MCF 10A (cell line): ENCODE data around the gene HSPA1L. TPM values are rescaled to one million over a fixed set of nuclear protein-coding genes. Genes with fewer than 3 reads are reported as not detected.
A peak's percentile ranks its signal among the peaks of the same experiment; 100 is the strongest.

Experiments
- BruUV-seq: library from RNA; stranded (reverse); fragments of 400-500 nt; replicated peaks from 2 replicates; lab custom pipeline; 2021; lab: Mats Ljungman, UMichigan
- CTCF ChIA-PET: fragments of 300-600 bp; sonication (Branson Sonifier 250); formaldehyde crosslinking; extraction: SDS; loops from one replicate; lab custom pipeline; 2021; ENCODE audit warnings: antibody characterized with exemption, inconsistent platforms; lab: Yijun Ruan, JAX
- POLR2A ChIA-PET: fragments of 300-600, 350-650 bp; sonication (Branson Sonifier 250); formaldehyde crosslinking; extraction: SDS; loops from one replicate; lab custom pipeline; 2020; ENCODE audit warnings: antibody characterized with exemption, inconsistent platforms; lab: Yijun Ruan, JAX
- DNase-seq: peaks from one replicate; pipeline ENCODE4 v3.0.0-alpha.2; 2018; ENCODE audit not compliant: unreplicated experiment
- H3K27ac Mint-ChIP-seq: one replicate; pipeline ENCODE4 v1.8.0; 2022; ENCODE audit warnings: mild to moderate bottlenecking, low read depth, mixed read lengths; ENCODE audit not compliant: unreplicated experiment
- H3K27me3 Mint-ChIP-seq: one replicate; pipeline ENCODE4 v1.8.0; 2022; ENCODE audit warnings: mixed read lengths; ENCODE audit not compliant: insufficient read depth, unreplicated experiment
- H3K36me3 Mint-ChIP-seq: one replicate; pipeline ENCODE4 v1.8.0; 2022; ENCODE audit warnings: mild to moderate bottlenecking, moderate library complexity, mixed read lengths; ENCODE audit not compliant: insufficient read depth, unreplicated experiment
- H3K4me1 Mint-ChIP-seq: one replicate; pipeline ENCODE4 v1.8.0; 2022; ENCODE audit warnings: mixed read lengths; ENCODE audit not compliant: insufficient read depth, unreplicated experiment
- H3K4me3 Mint-ChIP-seq: one replicate; pipeline ENCODE4 v1.8.0; 2022; ENCODE audit warnings: mild to moderate bottlenecking, moderate library complexity, mixed read lengths; ENCODE audit not compliant: unreplicated experiment
- H3K9me3 Mint-ChIP-seq: one replicate; pipeline ENCODE4 v1.8.0; 2022; ENCODE audit warnings: mixed read lengths; ENCODE audit not compliant: unreplicated experiment
- CTCF ChIP-seq: fragments of 200-600 bp; IDR thresholded peaks from one replicate; pipeline ENCODE4 v1.8.0; 2022; ENCODE audit warnings: antibody characterized with exemption, mild to moderate bottlenecking; ENCODE audit not compliant: unreplicated experiment
- intact Hi-C: fragments of 100-400 bp; cut with micrococcal nuclease; formaldehyde crosslinking; loops from 2 replicates; pipeline ENCODE4 v1.14.1; 2022
- total RNA-seq: library from RNA; stranded (reverse); gene quantifications from 2 replicates; pipeline ENCODE4 v1.2.3, GENCODE V29; 2022

Gene HSPA1L
- total RNA-seq, 1 experiment from 2014 or later = 0.35 TPM

GRCh38 chr6:31778193-31778592 lies 36.9 kb downstream of the HSPA1L start:
- Mint-ChIP-seq H3K27ac (no peak overlapping the region), H3K4me3 (no peak overlapping the region), H3K36me3 (peaks cover 38% of the 10 kb centered on the region), H3K9me3 (no peaks in the 10 kb centered on the region), H3K27me3 (no peaks in the 10 kb centered on the region), H3K4me1 (peaks cover 20% of the 10 kb centered on the region)
- POLR2A ChIA-PET = interaction anchor here (0.6 to 2.2 kb wide), 15 partner anchors 8 to 192 kb away, joined by 3 to 14 read pairs (median 4); partner anchors contain the start of genes C6orf47, HSPA1B, LSM2 and MSH5
- CTCF ChIA-PET = interaction anchor here (0.8 to 2.1 kb wide), 3 partner anchors 8 to 55 kb away, joined by 3 to 10 read pairs (median 8); no protein-coding TSS in a partner anchor
- intact Hi-C loops = loop anchor here (10.0 kb wide), 1 partner anchor 233 kb away; the partner anchor contains the start of genes ATP6V1G2, DDX39B and NFKBIL1
- no peak for DNase-seq
- TF ChIP-seq CTCF = no peak
- no TSS peak for BruUV-seq

GRCh38 chr6:31777667-31778050 lies 37.4 kb downstream of the HSPA1L start:
- no peaks in the 10 kb centered on the region for H3K27me3 Mint-ChIP-seq
- H3K4me3 Mint-ChIP-seq = no peak overlapping the region
- peaks cover 33% of the 10 kb centered on the region for H3K36me3 Mint-ChIP-seq
- no TSS peak for BruUV-seq
- intact Hi-C loops = loop anchor here (1.0 to 10.0 kb wide), 2 partner anchors 14 to 233 kb away; partner anchors contain the start of genes ATP6V1G2, DDX39B and NFKBIL1
- CTCF ChIA-PET = interaction anchor here (0.5 to 1.8 kb wide), 3 partner anchors 13 to 1878 kb away, joined by 3 to 8 read pairs (median 4); no protein-coding TSS in a partner anchor
- H3K27ac Mint-ChIP-seq = no peak overlapping the region
- H3K4me1 Mint-ChIP-seq = peaks cover 24% of the 10 kb centered on the region
- H3K9me3 Mint-ChIP-seq = no peaks in the 10 kb centered on the region
- POLR2A ChIA-PET = interaction anchor here (0.6 to 2.2 kb wide), 21 partner anchors 9 to 193 kb away, joined by 3 to 14 read pairs (median 4); partner anchors contain the start of genes C6orf47, CLIC1, HSPA1A and HSPA1B
- DNase-seq = no peak
- no peak for TF ChIP-seq CTCF

- no peaks in the 10 kb centered on the region for H3K27me3 Mint-ChIP-seq
These were observed 38.0 kb downstream of the HSPA1L start, which contains the start of gene VWA7 for GRCh38 chr6:31776989-31777666. TSS of gene VWA7 (minus strand) at chr6:31777328. CDS start at chr6:31776779, 549 bp downstream.

More at GRCh38 chr6:31776989-31777666, 38.0 kb downstream of the HSPA1L start, which contains the start of gene VWA7:
- intact Hi-C loops = loop anchor here (1.0 to 10.0 kb wide), 2 partner anchors 14 to 232 kb away; partner anchors contain the start of genes ATP6V1G2, DDX39B and NFKBIL1
- no peak within 1 kb of the TSS for H3K27ac Mint-ChIP-seq
- TF ChIP-seq CTCF = no peak
- ChIA-PET CTCF (interaction anchor here (0.5 to 1.8 kb wide), 3 partner anchors 14 to 1879 kb away, joined by 3 to 8 read pairs (median 4); no protein-coding TSS in a partner anchor), POLR2A (interaction anchor here (0.7 to 2.2 kb wide), 21 partner anchors 9 to 125 kb away, joined by 3 to 14 read pairs (median 4); partner anchors contain the start of genes C6orf47, CLIC1, HSPA1A and HSPA1B)
- peak; percentile 95 for DNase-seq
- BruUV-seq = no TSS peak
- no peaks in the 10 kb centered on the region for H3K9me3 Mint-ChIP-seq
- peaks cover 28% of the 10 kb centered on the region for H3K36me3 Mint-ChIP-seq
- peak within 1 kb of the TSS; percentile 26 for H3K4me3 Mint-ChIP-seq
- H3K4me1 Mint-ChIP-seq = peaks cover 26% of the 10 kb centered on the region
